Fibroblast of lung (primary cell): ENCODE results near the gene FNBP1L. TPM values are rescaled to one million over a fixed set of nuclear protein-coding genes. Genes with fewer than 3 reads are reported as not detected.

Experiments used
- DNase-seq, 2 donors: peaks; one replicate each; pipeline versions ENCODE4 v3.0.0 to v3.0.0-alpha.2; 2010; ENCODE audit warnings: low read depth in 2 of 2
- H2AFZ ChIP-seq: 2 replicates; pipeline ENCODE4 v1.5.1; 2012; ENCODE audit warnings: low read length, control low read depth, inconsistent platforms
- H3K27ac ChIP-seq: 2 replicates; pipeline ENCODE4 v1.5.1; 2011; ENCODE audit warnings: low read length, control low read depth; ENCODE audit not compliant: insufficient read depth
- H3K27me3 ChIP-seq: 2 replicates; pipeline ENCODE4 v1.5.1; 2011; ENCODE audit warnings: mild to moderate bottlenecking, low read length; ENCODE audit not compliant: control insufficient read depth, insufficient read depth
- H3K36me3 ChIP-seq: 2 replicates; pipeline ENCODE4 v1.5.1; 2011; ENCODE audit warnings: low read length; ENCODE audit not compliant: control insufficient read depth, insufficient read depth
- H3K4me1 ChIP-seq: 2 replicates; pipeline ENCODE4 v1.5.1; 2011; ENCODE audit warnings: low read length; ENCODE audit not compliant: control insufficient read depth, insufficient read depth; ENCODE audit errors: extremely low read depth
- H3K4me2 ChIP-seq: 2 replicates; pipeline ENCODE4 v1.5.1; 2011; ENCODE audit warnings: low read length, control low read depth; ENCODE audit not compliant: insufficient read depth; ENCODE audit errors: extremely low read depth
- H3K4me3 ChIP-seq, 4 experiments: fragments of 200-600 bp in 1 of 4; sonication (generic) in 1 of 4; replicated peaks in 1 of 4; 2 replicates each; pipeline ENCODE4 v1.5.1; 2011 to 2016; ENCODE audit warnings: low read length in 4 of 4, low read depth in 3 of 4, mild to moderate bottlenecking in 3 of 4, control low read depth in 2 of 4, inconsistent platforms in 1 of 4, mixed read lengths in 1 of 4; ENCODE audit not compliant: insufficient read depth in 1 of 4; ENCODE audit errors: control extremely low read depth in 1 of 4
- H3K79me2 ChIP-seq: 2 replicates; pipeline ENCODE4 v1.5.1; 2012; ENCODE audit warnings: mild to moderate bottlenecking, low read length, inconsistent platforms; ENCODE audit not compliant: control insufficient read depth, insufficient read depth
- H3K9ac ChIP-seq: 2 replicates; pipeline ENCODE4 v1.5.1; 2011; ENCODE audit warnings: mild to moderate bottlenecking, low read length, control low read depth; ENCODE audit not compliant: insufficient read depth
- H3K9me3 ChIP-seq: 2 replicates; pipeline ENCODE4 v1.5.1; 2012; ENCODE audit warnings: low read depth, low read length; ENCODE audit not compliant: control insufficient read depth, insufficient read depth
- H4K20me1 ChIP-seq: 2 replicates; pipeline ENCODE4 v1.5.1; 2011; ENCODE audit warnings: low read length; ENCODE audit not compliant: control insufficient read depth, insufficient read depth; ENCODE audit errors: extremely low read depth
- EZH2 ChIP-seq: IDR thresholded peaks from 2 replicates; pipeline ENCODE4 v1.5.1; 2012; ENCODE audit warnings: low read length, control low read depth, mild to moderate bottlenecking; ENCODE audit errors: missing control alignments
- polyA plus RNA-seq, 2 donors: library from polyadenylated mRNA; depleted of rRNA in 1 of 2; stranded (reverse) in 1 of 2; unstranded in 1 of 2; fragments of >200 nt; gene quantifications; 2 replicates each; pipeline ENCODE4 v1.2.1, GENCODE V29; 2011 to 2012; ENCODE audit warnings: missing spikeins in 1 of 2
- total RNA-seq: library from RNA; depleted of rRNA; stranded (reverse); fragments of >200 nt; gene quantifications from 2 replicates; pipeline ENCODE4 v1.2.1, GENCODE V29; 2014
- TF ChIP-seq, protein P1 (sequence below), 2 donors: IDR thresholded peaks in 1 of 2; conservative IDR thresholded peaks in 1 of 2; 1 replicate in 1 of 2; 2 replicates in 1 of 2; pipeline ENCODE4 v1.5.1; 2011 to 2012; ENCODE audit warnings: low read length in 2 of 2, control low read depth in 1 of 2, inconsistent platforms in 1 of 2, low read depth in 1 of 2, mild to moderate bottlenecking in 1 of 2

The FNBP1L gene
- total and polyA plus RNA-seq, 2 donors (not counting 1 experiment from before 2014, with no cell fraction given), result 3.0 to 4.1 TPM

DNA sequence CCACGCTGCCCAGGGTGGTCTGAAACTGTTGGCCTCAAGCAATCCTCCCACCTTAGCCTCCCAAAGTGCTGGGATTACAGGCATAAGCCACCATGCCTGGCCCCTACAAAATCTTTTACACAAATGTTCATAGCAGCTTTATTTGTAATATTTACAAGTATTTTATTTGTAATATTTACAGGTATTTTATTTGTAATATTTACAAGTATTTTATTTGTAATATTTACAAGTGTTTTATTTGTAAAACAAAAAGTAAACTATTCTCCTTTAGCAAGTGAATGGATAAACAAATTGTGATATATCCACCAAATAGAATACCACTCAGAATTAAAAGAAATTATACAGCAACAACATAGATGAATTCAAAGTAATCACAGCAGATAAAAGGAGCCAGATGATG is 11.4 kb upstream of the FNBP1L start:
- Histone ChIP-seq H2AFZ (no peak overlapping the region), H3K79me2 (no peaks in the 10 kb centered on the region), H3K4me1 (no peaks in the 10 kb centered on the region), H3K27ac (no peak overlapping the region), H3K9ac (no peak overlapping the region), H3K4me2 (no peak overlapping the region), H3K36me3 (no peaks in the 10 kb centered on the region), H3K4me3 (no peak overlapping the region), H3K9me3 (no peaks in the 10 kb centered on the region), H4K20me1 (no peaks in the 10 kb centered on the region), H3K27me3 (peaks cover 8% of the 10 kb centered on the region)
- DNase-seq, result no peak
- TF ChIP-seq, protein P1, sequence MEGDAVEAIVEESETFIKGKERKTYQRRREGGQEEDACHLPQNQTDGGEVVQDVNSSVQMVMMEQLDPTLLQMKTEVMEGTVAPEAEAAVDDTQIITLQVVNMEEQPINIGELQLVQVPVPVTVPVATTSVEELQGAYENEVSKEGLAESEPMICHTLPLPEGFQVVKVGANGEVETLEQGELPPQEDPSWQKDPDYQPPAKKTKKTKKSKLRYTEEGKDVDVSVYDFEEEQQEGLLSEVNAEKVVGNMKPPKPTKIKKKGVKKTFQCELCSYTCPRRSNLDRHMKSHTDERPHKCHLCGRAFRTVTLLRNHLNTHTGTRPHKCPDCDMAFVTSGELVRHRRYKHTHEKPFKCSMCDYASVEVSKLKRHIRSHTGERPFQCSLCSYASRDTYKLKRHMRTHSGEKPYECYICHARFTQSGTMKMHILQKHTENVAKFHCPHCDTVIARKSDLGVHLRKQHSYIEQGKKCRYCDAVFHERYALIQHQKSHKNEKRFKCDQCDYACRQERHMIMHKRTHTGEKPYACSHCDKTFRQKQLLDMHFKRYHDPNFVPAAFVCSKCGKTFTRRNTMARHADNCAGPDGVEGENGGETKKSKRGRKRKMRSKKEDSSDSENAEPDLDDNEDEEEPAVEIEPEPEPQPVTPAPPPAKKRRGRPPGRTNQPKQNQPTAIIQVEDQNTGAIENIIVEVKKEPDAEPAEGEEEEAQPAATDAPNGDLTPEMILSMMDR (conservative IDR thresholded peaks at IDR 0.05 in 1 of 2, IDR thresholded peaks at IDR 0.05 in 1 of 2; ENCODE audit: low read depth in 1 of 2, low read length in 2 of 2), result no peak
- TF ChIP-seq EZH2, result no peak

DNA sequence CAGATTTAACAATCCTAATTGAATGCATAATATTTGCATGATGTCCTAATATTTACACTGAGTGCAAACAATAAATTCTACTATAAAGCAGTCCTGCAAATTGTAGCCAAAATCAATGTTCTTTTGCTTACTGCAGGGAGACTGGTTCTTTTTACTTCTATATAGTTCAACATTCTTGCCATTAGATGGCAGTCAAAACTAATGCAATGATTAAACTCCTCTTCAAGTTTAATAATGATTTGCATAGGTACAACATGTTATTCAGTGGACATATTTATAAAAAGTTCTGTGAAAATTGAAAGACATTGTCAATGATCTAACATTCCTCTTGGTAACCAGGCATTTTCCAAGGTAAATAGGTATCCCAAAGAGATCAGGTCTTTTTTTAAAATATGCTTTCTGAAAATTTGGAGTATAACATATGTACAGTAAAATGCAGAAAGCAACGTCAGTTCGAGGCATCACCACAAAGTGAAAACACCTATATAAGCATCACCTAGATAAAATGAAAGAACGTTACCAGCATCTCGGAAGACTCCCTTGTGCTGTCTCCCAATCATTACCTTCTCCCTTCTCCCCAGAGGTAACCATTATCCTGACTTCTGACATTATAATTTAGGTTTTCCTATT is 9.8 kb upstream of the FNBP1L start:
- DNase-seq, result peak; percentile 47 to 74
- H4K20me1 ChIP-seq, result no peaks in the 10 kb centered on the region
- no peaks in the 10 kb centered on the region for H3K36me3 ChIP-seq

DNA sequence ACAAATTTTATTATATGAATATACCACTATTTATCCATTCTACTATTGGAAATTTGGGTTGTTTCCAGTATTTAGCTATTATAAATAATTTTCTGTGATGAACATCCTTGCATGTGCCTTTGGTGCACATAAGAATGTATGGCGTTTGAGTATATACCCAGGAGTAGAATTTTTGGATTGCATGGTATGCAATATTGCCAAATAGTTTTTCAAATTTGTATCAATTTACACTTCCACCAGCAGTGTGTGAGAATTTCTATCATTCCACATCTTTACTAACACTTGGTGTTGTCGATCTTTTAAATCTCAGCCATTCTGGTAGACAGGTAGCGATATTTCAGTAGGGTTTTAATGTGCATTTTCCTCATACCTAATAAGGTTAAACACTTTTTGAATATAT is 9.2 kb upstream of the FNBP1L start:
- Histone ChIP-seq H3K79me2 (no peaks in the 10 kb centered on the region), H2AFZ (no peak overlapping the region), H3K4me1 (no peaks in the 10 kb centered on the region), H3K9me3 (no peaks in the 10 kb centered on the region), H3K27ac (no peak overlapping the region), H3K27me3 (peaks cover 8% of the 10 kb centered on the region), H4K20me1 (no peaks in the 10 kb centered on the region), H3K4me2 (no peak overlapping the region), H3K4me3 (no peak overlapping the region), H3K9ac (no peak overlapping the region), H3K36me3 (no peaks in the 10 kb centered on the region)
- no peak for TF ChIP-seq EZH2
- TF ChIP-seq, protein P1 (conservative IDR thresholded peaks at IDR 0.05 in 1 of 2, IDR thresholded peaks at IDR 0.05 in 1 of 2; ENCODE audit: low read depth in 1 of 2, low read length in 2 of 2), result no peak
- no peak for DNase-seq

More for the DNA sequence above, 9.8 kb upstream of the FNBP1L start:
- no peak overlapping the region for H3K4me3 ChIP-seq
- no peak overlapping the region for H3K9ac ChIP-seq
- no peak overlapping the region for H3K27ac ChIP-seq
- TF ChIP-seq EZH2, result no peak
- TF ChIP-seq, protein P1 (conservative IDR thresholded peaks at IDR 0.05 in 1 of 2, IDR thresholded peaks at IDR 0.05 in 1 of 2; ENCODE audit: low read depth in 1 of 2, low read length in 2 of 2), result peak; percentile 7 to 39
- no peak overlapping the region for H2AFZ ChIP-seq
- no peaks in the 10 kb centered on the region for H3K4me1 ChIP-seq
- H3K4me2 ChIP-seq, result no peak overlapping the region
- peaks cover 8% of the 10 kb centered on the region for H3K27me3 ChIP-seq
- H3K79me2 ChIP-seq, result no peaks in the 10 kb centered on the region
- H3K9me3 ChIP-seq, result no peaks in the 10 kb centered on the region
